Esophagus (tissue), 2 donors: Measurements from ENCODE around the gene PLEKHG5. TPM values are rescaled to one million over a fixed set of nuclear protein-coding genes. Genes with fewer than 3 reads are reported as not detected.

ENCODE experiments used
- H3K27ac ChIP-seq, 2 donors: one replicate each; pipeline ENCODE4 v1.5.1; 2013; ENCODE audit warnings: low read depth in 2 of 2, mild to moderate bottlenecking in 2 of 2, inconsistent platforms in 1 of 2, low read length in 1 of 2, moderate library complexity in 1 of 2
- H3K27me3 ChIP-seq, 2 donors: one replicate each; pipeline ENCODE4 v1.6.1; 2013; ENCODE audit warnings: low read length in 2 of 2, control low read depth in 1 of 2, mild to moderate bottlenecking in 1 of 2; ENCODE audit not compliant: insufficient read depth in 2 of 2, control insufficient read depth in 1 of 2
- H3K36me3 ChIP-seq, 2 donors: one replicate each; pipeline ENCODE4 v1.6.1; 2013; ENCODE audit warnings: low read length in 1 of 2; ENCODE audit not compliant: control insufficient read depth in 2 of 2, insufficient read depth in 2 of 2
- H3K4me1 ChIP-seq, 2 donors: one replicate each; pipeline ENCODE4 v1.6.1; 2013; ENCODE audit warnings: low read length in 1 of 2; ENCODE audit not compliant: control insufficient read depth in 2 of 2, insufficient read depth in 2 of 2
- H3K4me3 ChIP-seq, 2 donors: one replicate each; pipeline ENCODE4 v1.5.1; 2013; ENCODE audit warnings: low read length in 2 of 2, mild to moderate bottlenecking in 2 of 2, low read depth in 1 of 2, moderate library complexity in 1 of 2
- H3K9me3 ChIP-seq, 2 donors: one replicate each; pipeline ENCODE4 v1.6.1; 2013; ENCODE audit warnings: mild to moderate bottlenecking in 2 of 2, low read depth in 1 of 2, low read length in 1 of 2, moderate library complexity in 1 of 2; ENCODE audit not compliant: control insufficient read depth in 2 of 2, insufficient read depth in 1 of 2
- WGBS, 2 donors: extraction: QIAGEN DNeasy Blood & Tissue Kit; methylation state at CpG; one replicate each; pipeline ENCODE4 v1.1.7; 2013; 5-methylcytosine and 5-hydroxymethylcytosine counted together
- polyA plus RNA-seq, 2 donors: library from polyadenylated mRNA; stranded (reverse); fragments of 200-250 nt; gene quantifications; one replicate each; pipeline ENCODE4 v1.2.3, GENCODE V29; 2013
- donor health status: healthy with polysubstance abuse.
- donor health status: Bipolar disorder and iron deficiency.

The PLEKHG5 gene
- polyA plus RNA-seq, 2 donors, result 18.5 to 28.0 TPM

- Histone ChIP-seq H3K36me3 (peaks cover 0 to 55% of the 10 kb centered on the region in 2 donors), H3K4me1 (peaks cover 0 to 10% of the 10 kb centered on the region in 2 donors)
Observed at GRCh38 chr1:6467744-6468688, 23.5 kb downstream of the PLEKHG5 start.

GRCh38 chr1:6467224-6467623 lies 24.2 kb downstream of the PLEKHG5 start:
- no peaks in the 10 kb centered on the region for H3K27me3 ChIP-seq

More at GRCh38 chr1:6467744-6468688, 23.5 kb downstream of the PLEKHG5 start:
- H3K4me3 ChIP-seq, result no peak overlapping the region
- whole genome bisulfite sequencing, 2 donors, result 91 to 92% methylated on average over 30 of the region's 30 CpGs
- no peaks in the 10 kb centered on the region for H3K9me3 ChIP-seq
- no peak overlapping the region for H3K27ac ChIP-seq
- no peaks in the 10 kb centered on the region for H3K27me3 ChIP-seq

DNA sequence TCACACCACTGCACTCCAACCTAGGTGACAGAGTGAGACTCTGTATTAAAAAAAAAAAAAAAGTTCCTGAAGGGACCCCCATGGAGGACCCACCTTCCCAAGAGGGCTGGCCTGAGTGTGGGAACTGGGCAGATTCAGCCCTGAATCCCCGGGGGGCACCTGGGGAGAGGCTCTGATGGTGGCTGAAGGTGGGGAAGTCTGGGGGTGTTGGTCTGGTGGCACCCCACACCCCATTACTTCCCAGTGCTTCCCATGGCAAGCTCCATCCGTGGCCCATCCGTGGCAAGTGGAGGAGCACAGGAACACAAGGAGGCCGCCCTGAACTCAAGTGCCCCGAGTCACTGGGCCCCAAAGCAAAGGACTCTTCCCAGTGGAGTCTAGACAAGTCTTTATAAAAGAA lies 24.7 kb downstream of the PLEKHG5 start:
- 96 to 97% methylated on average over 5 of the region's 5 CpGs for WGBS, 2 donors
- no peak overlapping the region for H3K27ac ChIP-seq
- no peaks in the 10 kb centered on the region for H3K9me3 ChIP-seq
- H3K4me1 ChIP-seq, result peaks cover 0 to 3% of the 10 kb centered on the region in 2 donors
- H3K36me3 ChIP-seq, result peaks cover 0 to 60% of the 10 kb centered on the region in 2 donors
- H3K27me3 ChIP-seq, result no peaks in the 10 kb centered on the region
- H3K4me3 ChIP-seq, result no peak overlapping the region

More at GRCh38 chr1:6467224-6467623, 24.2 kb downstream of the PLEKHG5 start:
- Histone ChIP-seq H3K27ac (no peak overlapping the region), H3K36me3 (peaks cover 0 to 55% of the 10 kb centered on the region in 2 donors), H3K4me1 (peaks cover 0 to 3% of the 10 kb centered on the region in 2 donors), H3K4me3 (no peak overlapping the region), H3K9me3 (no peaks in the 10 kb centered on the region)
- WGBS, 2 donors, result 92% methylated on average over 12 of the region's 12 CpGs

GRCh38 chr1:6466023-6466422 lies 25.4 kb downstream of the PLEKHG5 start, which contains the start of gene TNFRSF25:
Gene TNFRSF25, minus strand, starts transcription at chr1:6466173. Its CDS starts 66 bp downstream, at chr1:6466107.
- Histone ChIP-seq H3K9me3 (no peaks in the 10 kb centered on the region), H3K36me3 (peaks cover 0 to 67% of the 10 kb centered on the region in 2 donors), H3K27ac (no peak within 1 kb of the TSS), H3K4me3 (peak within 1 kb of the TSS; percentile 17 to 23), H3K27me3 (no peaks in the 10 kb centered on the region), H3K4me1 (peaks cover 0 to 6% of the 10 kb centered on the region in 2 donors)
- WGBS, 2 donors, result 41 to 60% methylated on average over 35 to 43 of the region's 43 CpGs

- Histone ChIP-seq H3K4me3 (peak overlapping the region; percentile 17 to 23), H3K36me3 (peaks cover 0 to 63% of the 10 kb centered on the region in 2 donors), H3K27ac (no peak overlapping the region), H3K4me1 (peaks cover 0 to 4% of the 10 kb centered on the region in 2 donors), H3K27me3 (no peaks in the 10 kb centered on the region), H3K9me3 (no peaks in the 10 kb centered on the region)
- WGBS, 2 donors, result 61% methylated on average over 16 to 21 of the region's 21 CpGs
Observed at GRCh38 chr1:6465461-6466005, 25.9 kb downstream of the PLEKHG5 start.

DNA sequence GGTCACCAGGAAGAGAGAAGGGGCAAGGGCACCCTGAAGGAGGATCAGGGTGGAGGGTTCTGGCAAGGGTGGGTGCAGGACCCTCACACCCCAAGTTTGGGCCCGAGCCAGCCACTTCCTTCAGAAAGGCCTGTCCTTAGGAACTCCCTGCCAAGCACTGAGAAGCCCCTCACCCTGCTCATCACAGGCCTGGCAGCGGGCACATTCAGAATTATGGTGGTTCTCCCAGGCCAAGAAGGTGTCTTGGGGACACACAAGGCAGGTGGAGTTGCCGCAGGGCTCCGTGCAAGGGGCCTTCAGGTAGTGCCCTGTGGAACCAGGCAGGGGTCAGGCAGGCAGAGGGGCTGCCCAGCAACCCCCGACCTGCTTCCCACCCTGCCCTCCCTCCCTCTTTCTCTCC lies 26.6 kb downstream of the PLEKHG5 start:
- Histone ChIP-seq H3K27ac (no peak overlapping the region), H3K27me3 (no peaks in the 10 kb centered on the region), H3K9me3 (no peaks in the 10 kb centered on the region), H3K4me3 (no peak overlapping the region), H3K36me3 (peaks cover 0 to 56% of the 10 kb centered on the region in 2 donors), H3K4me1 (peaks cover 0 to 4% of the 10 kb centered on the region in 2 donors)
- WGBS, 2 donors, result 82 to 88% methylated on average over 5 of the region's 5 CpGs

GRCh38 chr1:6464514-6464836 lies 27.0 kb downstream of the PLEKHG5 start:
- 71 to 83% methylated on average over 7 of the region's 7 CpGs for WGBS, 2 donors
- Histone ChIP-seq H3K4me1 (peaks cover 0 to 4% of the 10 kb centered on the region in 2 donors), H3K9me3 (no peaks in the 10 kb centered on the region), H3K4me3 (no peak overlapping the region), H3K27me3 (no peaks in the 10 kb centered on the region), H3K27ac (no peak overlapping the region), H3K36me3 (peaks cover 0 to 55% of the 10 kb centered on the region in 2 donors)

- WGBS, 2 donors, result 64 to 86% methylated on average over 1 of the region's 1 CpG
Observed at GRCh38 chr1:6463120-6463412, 28.4 kb downstream of the PLEKHG5 start.

GRCh38 chr1:6462412-6463119 lies 28.9 kb downstream of the PLEKHG5 start:
- Histone ChIP-seq H3K27ac (no peak overlapping the region), H3K9me3 (no peaks in the 10 kb centered on the region), H3K4me1 (peaks cover 0 to 4% of the 10 kb centered on the region in 2 donors), H3K4me3 (no peak overlapping the region), H3K36me3 (peaks cover 0 to 39% of the 10 kb centered on the region in 2 donors), H3K27me3 (no peaks in the 10 kb centered on the region)
- WGBS, 2 donors, result 83 to 85% methylated on average over 13 of the region's 13 CpGs

More at GRCh38 chr1:6463120-6463412, 28.4 kb downstream of the PLEKHG5 start:
- H3K4me3 ChIP-seq, result no peak overlapping the region
- peaks cover 0 to 42% of the 10 kb centered on the region in 2 donors for H3K36me3 ChIP-seq
- H3K9me3 ChIP-seq, result no peaks in the 10 kb centered on the region
- H3K27me3 ChIP-seq, result no peaks in the 10 kb centered on the region
- H3K27ac ChIP-seq, result no peak overlapping the region
- H3K4me1 ChIP-seq, result peaks cover 0 to 4% of the 10 kb centered on the region in 2 donors
